Middle frontal gyrus (tissue), 1 donor: ENCODE data around the gene PSMD9.

ENCODE experiments used
- DNase-seq: peaks from one replicate; pipeline ENCODE4 v3.0.0-alpha.2; 2015; ENCODE audit warnings: low spot score; ENCODE audit errors: extremely low spot score

Gene PSMD9

DNA sequence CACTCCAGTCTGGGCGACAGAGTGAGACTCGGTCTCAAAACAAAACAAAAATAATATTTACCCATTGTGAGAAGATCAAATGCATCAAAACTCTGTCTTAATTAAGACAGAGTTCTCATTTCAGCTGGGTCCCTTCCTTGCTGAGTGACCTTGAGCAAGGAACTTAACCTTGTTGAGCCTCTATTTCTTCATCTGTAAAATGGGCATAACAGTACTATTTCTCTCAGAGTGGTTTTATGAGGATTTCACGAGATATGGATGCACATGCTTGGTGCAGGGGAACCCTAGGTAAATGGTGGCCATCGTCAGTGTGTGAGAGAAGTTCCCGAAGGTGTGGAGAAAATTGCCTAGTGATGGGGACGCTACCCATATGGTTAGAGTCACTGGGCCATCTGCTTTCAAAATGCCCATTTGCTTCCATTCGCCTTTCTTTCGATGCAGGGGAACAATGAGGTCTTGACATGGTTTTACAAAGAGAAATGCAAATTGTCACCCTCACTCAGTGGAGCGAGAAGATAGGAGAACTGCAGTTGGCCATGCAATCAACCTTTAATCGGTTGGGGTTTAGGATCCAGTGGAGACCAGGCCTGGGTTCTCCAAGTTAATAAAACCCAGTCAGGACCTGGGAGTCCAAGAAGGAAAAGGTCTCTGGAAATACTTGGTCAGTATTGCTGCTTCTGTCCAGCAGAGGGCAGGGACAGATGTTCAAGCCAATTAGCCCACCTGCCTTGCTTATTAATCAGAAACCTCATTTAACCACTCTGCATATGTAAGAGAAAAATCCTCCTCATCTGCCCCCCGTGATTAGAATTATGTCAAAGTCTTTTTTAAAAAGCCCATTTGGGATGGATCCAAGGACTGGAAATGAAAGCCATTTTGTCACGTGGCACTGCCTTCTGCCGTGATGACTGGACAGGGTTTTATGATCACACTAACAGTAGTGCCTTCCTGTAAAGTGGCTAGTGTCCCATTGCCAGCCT is 67.0 kb downstream of the PSMD9 start:
- no peak for DNase-seq

GRCh38 chr12:121957861-121958515 is 69.4 kb downstream of the PSMD9 start:
- DNase-seq = no peak

DNA sequence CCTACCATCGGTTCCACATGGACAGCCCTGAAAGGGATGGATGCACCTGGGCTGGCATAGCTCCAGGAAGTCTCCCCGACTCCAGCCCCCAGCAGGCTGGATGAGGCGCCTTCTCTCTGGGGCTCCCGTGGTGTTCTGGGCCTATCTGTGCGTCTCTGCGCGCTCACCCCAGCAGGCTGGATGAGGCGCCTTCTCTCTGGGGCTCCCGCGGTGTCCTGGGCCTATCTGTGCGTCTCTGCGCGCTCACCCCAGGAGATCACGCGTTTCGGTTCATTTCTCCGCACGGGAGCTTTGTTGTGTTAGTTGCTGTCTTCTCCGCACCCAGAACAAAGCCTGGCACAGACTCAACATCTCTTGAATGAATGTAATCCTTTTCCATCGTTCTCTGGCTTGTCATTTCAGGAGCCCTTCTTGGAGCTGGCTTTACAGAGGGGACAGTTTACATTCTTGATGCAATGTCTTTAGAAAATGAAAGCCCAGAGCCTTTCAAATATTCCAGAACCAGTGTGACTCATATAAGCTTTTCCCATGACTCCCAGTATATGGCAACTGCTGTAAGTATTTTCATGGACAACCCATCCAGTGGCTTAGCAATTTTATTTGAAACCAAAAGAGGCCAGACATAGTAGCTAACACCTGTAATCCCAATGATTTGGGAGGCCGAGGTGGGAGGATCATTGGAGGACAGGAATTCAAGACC is 70.1 kb downstream of the PSMD9 start:
- no peak for DNase-seq

GRCh38 chr12:121960541-121960940 is 72.0 kb downstream of the PSMD9 start:
- no peak for DNase-seq

- DNase-seq = no peak
Observed at GRCh38 chr12:121961195-121961879, 72.7 kb downstream of the PSMD9 start.

GRCh38 chr12:121963341-121964018 is 74.9 kb downstream of the PSMD9 start:
- no peak for DNase-seq

DNA sequence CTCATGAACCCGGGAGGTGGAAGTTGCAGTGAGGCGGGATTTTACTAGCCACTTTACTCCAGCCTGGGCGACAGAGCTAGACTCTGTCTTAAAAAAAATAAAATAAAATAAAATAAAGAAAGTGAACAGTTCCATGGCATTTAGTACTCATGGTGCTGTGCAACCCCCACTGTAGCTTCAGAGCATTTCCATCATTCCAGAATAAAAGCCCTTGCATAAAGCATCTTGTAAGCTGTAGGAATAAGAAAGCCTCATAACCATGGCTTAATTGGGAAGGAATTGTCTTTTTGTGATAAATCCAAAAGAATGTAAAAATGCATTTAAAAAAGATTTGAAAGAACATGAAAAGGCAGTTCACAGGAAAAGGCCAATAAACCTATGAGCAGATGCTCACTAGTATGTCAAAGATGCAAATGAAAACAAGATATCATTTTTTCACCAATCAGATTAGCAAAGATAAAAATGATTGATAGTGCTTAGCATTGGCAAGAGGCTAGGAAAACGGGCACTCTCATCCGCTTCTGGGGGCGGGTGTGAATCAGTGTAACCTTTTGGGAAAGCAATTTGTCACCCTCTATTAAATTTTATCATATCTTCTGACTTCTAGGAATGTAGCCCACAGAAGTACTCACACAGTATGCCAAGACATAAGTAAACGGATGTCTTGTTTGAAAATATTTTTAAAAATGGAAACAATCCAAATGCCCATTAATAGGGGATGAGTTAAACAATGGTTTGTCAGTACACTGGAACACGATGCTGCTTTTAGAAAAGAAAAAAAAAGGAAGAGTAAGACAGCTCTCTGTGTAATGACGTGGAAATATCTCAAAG is 76.4 kb downstream of the PSMD9 start:
- no peak for DNase-seq

- no peak for DNase-seq
Observed at GRCh38 chr12:121966959-121967358, 78.4 kb downstream of the PSMD9 start.
